HG03378 (cell line): ENCODE results near the gene POTEI.
"Not testable (repeated sequence)": the region's sequence is repeated elsewhere in the genome, so short reads cannot be mapped to it uniquely, and the experiment has no call there.

Experiments used
- ATAC-seq: cut with Tn5 transposase; IDR thresholded peaks from one replicate; pipeline ENCODE4 v1.9.1; 2021; ENCODE audit warnings: mild to moderate bottlenecking, moderate library complexity; ENCODE audit not compliant: unreplicated experiment

Gene POTEI

DNA sequence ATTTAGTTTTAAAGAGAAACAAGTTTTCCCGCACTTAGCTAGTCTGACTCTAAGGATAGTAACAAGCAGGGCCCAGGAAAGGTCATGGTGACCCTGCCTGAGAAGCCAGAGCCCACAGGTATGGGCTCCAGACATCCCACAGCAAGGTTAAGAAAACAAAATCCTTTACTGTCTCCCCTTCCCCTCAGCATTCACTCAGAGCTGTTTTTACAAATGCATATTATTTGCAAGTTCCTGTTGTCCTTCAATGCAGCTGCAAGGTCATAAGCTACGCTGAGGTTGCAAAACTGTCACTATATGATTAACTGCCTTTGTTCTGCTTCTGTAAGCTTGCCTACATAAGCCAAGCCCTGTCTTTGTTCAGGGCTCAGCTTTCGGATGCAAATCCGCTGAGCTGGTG lies 18.1 kb downstream of the POTEI start:
- not testable (repeated sequence) for ATAC-seq

- not testable (repeated sequence) for ATAC-seq
Observed at GRCh38 chr2:130455413-130455812, 53.7 kb downstream of the POTEI start.

DNA sequence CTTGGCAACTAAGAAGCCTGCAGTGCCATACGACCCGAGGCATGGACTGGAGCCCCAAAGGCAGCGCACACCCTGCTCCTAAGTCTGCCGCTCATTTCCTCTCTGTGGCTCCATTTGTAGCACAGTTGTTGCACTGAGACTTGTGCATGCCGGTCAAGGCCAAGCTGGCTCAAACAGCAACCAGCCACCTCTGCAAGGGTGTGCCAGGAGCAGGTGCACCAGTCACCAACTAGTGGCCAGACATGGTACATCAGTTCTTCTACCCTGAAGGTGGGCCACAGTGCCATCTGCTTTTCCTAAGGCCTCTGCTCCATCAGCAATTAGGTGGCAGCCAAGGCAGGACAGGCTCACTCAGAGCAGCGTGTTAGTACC lies 54.4 kb downstream of the POTEI start:
- ATAC-seq, result not testable (repeated sequence)

DNA sequence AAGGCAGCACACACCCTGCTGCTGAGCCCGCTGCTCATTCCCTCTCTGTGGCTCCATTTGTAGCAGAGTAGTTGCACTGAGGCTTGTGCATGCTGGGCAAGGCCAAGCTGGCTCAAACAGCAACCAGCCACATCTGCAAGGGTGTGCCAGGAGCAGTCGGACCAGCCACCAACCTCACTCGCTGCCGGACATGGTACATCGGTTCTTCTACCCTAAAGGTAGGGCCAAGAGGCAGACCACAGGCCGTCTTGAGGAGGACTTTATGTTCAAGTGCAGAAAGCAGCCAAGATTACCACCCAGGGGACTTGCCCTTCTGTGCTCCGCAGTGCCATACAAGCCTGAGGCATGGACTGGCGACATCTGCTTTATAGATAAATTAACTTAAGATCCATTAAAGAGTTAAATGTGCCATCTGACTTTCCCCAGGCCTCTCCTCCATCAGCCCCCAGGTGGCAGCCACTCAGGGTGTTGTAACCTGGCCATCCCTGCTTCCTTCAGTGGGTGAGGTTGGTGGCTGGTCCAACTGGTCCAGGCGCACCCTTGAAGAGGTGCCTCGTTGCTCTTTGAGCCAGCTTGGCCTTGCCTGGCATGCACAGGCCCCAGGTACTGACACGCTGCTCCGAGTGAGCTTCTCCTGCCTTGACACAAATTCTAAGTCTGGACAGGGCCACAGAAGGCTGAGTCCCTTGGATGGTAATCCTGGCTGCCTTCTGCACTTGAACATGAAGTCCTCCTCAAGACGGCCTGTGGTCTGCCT lies 55.0 kb downstream of the POTEI start:
- ATAC-seq, result not testable (repeated sequence)

GRCh38 chr2:130452897-130453296 lies 56.2 kb downstream of the POTEI start:
- ATAC-seq, result not testable (repeated sequence)

- not testable (repeated sequence) for ATAC-seq
Observed at GRCh38 chr2:130451823-130452222, 57.3 kb downstream of the POTEI start.

DNA sequence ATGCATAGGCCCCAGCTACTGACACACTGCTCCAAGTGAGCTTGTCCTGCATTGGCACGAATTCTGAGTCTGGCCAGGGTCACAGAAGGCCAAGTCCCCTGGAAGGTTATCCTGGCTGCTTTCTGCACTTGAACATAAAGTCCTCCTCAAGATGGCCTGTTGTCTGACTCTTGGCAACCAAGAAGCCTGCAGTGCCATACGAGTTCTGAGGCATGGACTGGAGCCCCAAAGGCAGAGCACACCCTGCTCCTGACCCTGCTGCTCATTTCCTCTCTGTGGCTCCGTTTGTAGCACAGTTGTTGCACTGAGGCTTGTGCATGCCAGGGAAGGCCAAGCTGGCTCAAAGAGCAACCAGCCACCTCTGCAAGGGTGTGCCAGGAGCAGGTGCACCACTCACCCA lies 57.9 kb downstream of the POTEI start:
- not testable (repeated sequence) for ATAC-seq

DNA sequence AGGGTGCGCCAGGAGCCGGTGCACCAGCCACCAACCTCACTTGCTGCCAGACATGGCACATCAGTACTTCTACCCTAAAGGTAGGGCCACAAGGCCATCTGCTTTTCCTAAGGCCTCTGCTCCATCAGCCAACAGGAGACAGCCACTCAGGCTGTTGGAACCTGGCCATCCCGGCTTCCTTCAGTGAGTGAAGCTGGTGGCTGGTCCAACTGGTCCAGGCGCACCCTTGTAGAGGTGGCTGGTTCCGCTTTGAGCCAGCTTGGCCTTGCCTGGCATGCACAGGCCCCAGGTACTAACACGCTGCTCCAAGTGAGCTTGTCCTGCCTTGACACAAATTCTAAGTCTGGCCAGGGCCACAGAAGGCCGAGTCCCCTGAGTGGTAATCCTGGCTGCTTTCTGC lies 58.8 kb downstream of the POTEI start:
- not testable (repeated sequence) for ATAC-seq

- ATAC-seq, result peak; percentile 68
Observed at GRCh38 chr2:130427631-130428030, 81.5 kb downstream of the POTEI start.

GRCh38 chr2:130418845-130419244 lies 90.3 kb downstream of the POTEI start:
- ATAC-seq, result not testable (repeated sequence)

DNA sequence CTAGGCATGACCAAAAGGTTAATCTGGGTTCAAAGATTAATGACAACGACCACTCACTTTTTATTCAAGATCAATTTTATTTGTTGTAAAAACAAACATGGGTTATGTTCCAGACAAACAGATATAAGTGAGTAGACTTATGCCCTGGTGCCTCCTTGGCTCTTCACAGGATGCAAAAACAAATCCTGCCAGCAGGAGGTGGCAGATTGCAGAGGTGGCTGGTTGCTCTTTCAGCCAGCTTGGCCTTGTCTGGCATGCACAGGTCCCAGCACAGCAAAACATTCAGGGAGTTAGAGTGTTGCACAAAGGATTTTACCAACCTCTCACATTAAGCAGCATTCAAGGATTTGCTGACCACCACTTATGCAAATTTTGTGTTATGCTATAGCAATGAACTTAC lies 92.4 kb downstream of the POTEI start:
- ATAC-seq, result not testable (repeated sequence)
